Fibroblast of skin of scalp (primary cell): ENCODE measurements around the gene PTPRN2. TPM values are rescaled to one million over a fixed set of nuclear protein-coding genes. Genes with fewer than 3 reads are reported as not detected.
"Not testable (repeated sequence)": the region's sequence is repeated elsewhere in the genome, so short reads cannot be mapped to it uniquely, and the experiment has no call there.

ENCODE experiments used
- DNase-seq: peaks from one replicate; pipeline ENCODE4 v3.0.0-alpha.2; 2013
- polyA plus RNA-seq, 2 experiments: library from polyadenylated mRNA; unstranded; fragments of 120-200 nt; gene quantifications; one replicate each; pipeline ENCODE4 v1.2.1, GENCODE V29; 2013; ENCODE audit not compliant: insufficient read length in 2 of 2

PTPRN2 gene
- 0.17 TPM for polyA plus RNA-seq (2013, experiment 1 of 2; ENCODE audit: insufficient read length)
- polyA plus RNA-seq (2013, experiment 2 of 2; ENCODE audit: insufficient read length): 0.33 TPM

DNA sequence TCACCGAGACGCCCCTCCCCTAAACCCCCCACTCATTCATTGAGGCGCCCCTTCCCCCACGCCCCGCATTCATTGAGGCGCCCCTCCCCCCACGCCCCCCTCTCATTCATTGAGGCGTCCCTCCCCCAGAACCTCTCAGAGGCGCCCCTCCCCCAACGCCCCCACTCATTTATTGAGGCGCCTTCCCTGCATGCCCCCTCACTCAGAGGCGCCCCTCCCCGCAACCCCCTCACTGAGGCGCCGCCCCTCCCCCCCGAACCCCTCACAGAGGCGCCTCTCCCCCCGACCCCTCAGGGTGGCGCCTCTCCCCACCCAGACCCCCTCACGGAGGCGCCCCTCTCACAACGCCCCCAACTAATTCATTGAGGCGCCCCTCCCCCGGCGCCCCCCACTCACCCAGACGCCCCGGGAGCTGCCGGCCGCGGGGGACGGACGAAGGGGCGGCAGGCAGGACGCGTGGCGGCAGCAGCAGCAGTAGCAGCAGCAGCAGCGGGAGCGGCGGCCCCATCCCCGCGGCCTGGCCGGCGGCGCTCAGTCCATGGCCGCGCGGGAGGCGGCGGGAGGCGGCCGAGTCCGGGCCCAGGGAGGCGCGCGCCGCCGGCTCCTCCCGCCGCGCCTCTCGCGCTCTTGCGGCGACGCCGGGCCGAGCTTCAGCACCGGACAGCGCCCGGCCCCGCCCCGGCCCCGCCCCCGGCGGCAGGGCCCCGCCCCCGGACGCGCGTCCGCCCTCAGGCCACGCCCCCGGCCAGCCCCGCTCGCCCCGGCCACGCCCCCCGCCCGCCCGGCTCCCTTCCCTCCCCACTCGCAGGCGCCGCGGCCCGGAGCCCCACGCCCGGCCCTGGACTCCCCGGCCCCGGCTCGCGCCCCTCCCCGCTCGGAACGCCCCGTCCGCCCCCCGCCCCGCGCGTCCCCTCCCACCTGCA lies at the start of gene PTPRN2:
TSS of gene PTPRN2 (minus strand) at position 662 of the 923 bp plus-strand sequence.
- DNase-seq: peak; percentile 67

GRCh38 chr7:158633055-158633956 lies 45.7 kb upstream of the PTPRN2 start:
- DNase-seq: no peak

DNA sequence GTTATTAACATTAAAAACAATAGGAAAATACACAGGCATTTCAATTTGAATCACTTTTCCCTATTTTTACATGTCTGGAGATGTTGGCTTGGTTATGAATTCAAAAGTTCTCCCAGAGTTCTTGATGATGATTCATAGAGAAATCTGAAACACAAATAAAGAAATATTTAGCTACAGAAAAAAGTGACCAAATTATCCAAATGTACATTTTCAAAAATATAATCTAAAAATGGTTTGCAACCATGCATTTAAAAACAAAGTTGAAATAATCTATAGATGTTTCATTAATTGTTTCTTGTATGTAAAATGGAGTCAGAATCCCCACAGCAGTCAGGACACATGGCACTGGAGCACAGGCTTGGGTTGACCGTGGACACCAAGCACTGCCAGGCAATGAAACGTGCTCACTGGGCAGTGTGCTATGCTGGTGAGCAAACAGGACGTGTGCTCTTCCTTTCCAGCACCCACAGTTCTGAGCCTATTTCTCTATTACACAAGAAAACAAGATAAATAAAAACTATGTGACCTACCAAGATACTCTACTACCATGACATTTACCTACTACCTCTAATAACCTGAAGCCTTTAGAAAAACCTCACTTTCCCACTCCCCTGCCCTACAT lies 44.1 kb upstream of the PTPRN2 start:
- no peak for DNase-seq

DNA sequence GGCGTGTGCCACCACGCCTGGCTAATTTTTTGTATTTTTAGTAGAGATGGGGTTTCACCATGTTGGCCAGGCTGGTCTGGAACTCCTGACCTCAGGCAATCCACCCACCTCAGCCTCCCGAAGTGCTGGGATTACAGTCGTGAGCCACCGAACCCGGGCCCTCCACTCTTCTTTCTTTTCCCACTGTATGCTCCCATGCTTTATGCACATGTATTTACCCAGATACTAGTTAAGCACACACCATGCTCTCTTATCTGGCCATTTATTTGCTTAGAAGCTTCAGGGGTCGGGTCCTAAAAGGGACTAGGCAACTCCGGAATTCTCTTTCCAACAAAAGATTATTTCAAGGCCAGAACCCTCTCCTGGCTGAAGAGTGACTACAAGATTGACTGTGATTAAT lies 38.7 kb upstream of the PTPRN2 start:
- DNase-seq: not testable (repeated sequence)

GRCh38 chr7:158623241-158623640 lies 35.6 kb upstream of the PTPRN2 start:
- no peak for DNase-seq

DNA sequence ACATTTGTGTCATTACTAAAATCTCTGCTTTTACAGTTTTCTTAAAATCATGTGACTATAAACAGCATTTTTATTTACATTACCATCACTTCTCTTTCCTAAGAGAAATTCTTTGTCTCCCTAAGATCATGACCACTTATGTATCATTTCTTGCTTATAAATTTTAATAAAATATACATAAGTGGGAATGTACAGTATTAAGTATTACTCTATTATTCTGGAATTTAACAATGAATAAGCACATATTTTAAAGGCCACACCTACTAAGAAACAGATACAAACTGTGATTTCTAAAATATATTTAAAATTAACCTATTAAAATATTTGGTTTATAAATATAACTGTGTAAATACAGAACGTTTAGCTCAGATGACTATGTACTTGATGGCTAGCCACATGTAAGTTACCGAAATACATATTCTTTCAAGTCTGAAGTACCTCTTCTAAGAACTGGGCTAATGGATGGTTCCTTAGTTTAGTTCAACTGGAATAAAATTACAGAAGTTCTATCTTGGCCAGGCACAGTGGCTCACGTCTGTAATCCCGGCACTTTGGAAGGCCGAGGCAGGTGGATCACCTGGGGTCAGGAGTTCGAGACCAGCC lies 33.3 kb upstream of the PTPRN2 start:
- DNase-seq: peak; percentile 12

DNA sequence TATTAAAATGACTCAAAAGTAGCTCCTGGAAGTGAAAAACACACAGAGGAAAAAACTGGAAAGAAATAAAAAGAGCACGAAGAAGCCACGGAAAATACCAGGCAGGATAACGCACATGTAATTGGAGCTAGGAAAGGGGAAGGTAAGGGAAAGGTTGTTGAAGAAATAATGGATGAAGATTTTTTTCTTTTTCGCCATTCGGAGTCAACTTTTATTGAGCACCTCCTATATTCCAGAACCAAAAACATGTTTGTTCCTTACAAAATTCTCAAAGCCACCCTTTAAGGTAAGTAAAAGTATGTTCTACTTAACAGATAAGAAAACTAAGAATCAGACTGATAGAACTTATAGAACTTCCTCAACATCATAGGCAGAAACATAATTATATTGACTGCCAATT lies 32.8 kb upstream of the PTPRN2 start:
- no peak for DNase-seq

DNA sequence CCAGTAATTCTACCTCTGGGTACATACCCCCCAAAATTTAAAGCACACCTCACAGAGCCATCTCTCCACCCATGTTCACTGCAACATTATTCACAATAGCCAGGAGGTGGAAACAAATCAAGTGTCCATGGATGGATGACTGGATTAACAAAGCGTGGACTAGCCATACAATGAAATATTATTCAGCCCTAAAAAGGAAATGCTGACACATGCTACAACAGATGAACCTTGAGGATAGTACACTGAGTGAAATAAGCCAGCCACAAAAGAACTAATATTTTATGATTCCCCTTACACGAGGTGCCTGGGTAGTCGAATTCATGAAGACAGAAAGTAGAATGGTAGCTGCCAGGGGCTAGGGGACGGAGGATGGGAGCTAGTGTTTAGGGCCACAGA lies 31.1 kb upstream of the PTPRN2 start:
- DNase-seq: no peak

GRCh38 chr7:158617737-158618128 lies 30.1 kb upstream of the PTPRN2 start:
- DNase-seq: peak; percentile 76

DNA sequence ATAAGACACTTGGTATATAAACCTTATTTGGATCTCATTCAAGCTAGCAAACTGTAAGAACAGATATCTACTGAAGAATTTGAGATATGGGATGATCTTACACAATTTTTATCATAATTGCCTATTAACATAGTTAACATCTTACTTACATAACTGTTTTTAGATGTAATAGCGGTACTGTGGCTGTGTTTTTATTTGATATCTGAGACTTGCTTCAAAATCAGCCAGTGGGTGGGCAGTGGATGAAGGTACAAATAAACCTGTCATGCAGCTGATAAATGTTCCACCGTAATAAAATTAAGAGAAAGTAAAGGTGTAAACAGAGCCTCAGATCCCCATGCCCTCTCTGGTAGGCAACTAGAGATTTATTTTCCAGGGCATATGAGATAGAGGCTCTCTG lies 28.4 kb upstream of the PTPRN2 start:
- no peak for DNase-seq

DNA sequence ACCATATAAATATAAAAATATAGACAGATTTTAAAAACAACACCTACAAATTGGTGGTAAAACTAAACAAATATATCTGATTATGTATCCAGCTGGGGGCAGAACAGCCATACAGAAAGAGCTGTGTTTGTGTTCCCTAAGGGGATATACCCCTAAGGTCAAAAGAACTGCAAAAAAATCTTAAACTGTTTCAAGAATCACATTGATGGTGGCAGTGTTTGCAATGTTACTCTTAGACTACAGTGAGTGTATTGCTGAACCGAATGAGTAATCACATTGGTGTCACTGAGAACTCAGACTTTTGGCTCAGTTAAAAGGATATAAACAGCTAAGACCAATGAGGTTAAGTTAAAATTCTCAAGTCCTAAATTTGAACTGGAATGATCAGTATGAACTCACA lies 27.1 kb upstream of the PTPRN2 start:
- DNase-seq: peak; percentile 67

DNA sequence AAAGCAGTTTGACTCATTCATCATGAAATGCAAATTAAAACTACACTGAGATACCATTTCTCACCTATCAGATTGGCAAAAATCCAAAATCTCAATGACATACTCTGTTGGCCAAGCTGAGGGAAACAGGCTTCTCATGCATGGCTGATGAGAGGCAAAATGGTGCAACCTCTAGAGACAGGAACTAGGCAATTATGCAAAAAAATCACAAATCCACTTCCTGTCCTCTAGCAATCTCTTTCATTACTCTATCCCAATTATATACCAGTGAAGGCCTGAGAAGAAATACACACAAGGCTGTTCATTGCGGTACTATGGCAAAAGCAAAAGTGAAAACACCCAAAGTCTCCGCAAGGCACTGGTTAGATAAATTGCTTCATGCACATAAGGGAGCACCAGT lies 25.9 kb upstream of the PTPRN2 start:
- DNase-seq: no peak

DNA sequence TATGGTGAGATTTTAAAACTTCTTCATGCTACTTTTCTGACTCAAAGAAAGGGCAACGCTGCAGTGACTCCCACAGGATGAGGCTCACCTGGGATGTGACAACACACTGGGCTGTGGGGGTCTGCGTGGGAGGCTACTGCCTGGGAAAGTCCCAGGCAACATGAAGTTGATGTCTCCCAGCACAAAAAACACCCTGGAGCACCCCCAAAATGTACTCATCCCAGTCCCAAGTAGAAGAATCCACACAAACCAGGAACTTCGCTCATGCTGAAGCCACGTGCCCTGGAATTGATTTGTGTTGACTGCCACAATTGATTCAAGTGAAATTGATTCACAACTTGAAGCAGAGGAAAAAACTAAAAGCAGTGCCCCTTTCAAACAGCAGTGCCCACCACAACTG lies 24.9 kb upstream of the PTPRN2 start:
- DNase-seq: no peak

GRCh38 chr7:158611541-158611940 lies 23.9 kb upstream of the PTPRN2 start:
- DNase-seq: no peak

DNA sequence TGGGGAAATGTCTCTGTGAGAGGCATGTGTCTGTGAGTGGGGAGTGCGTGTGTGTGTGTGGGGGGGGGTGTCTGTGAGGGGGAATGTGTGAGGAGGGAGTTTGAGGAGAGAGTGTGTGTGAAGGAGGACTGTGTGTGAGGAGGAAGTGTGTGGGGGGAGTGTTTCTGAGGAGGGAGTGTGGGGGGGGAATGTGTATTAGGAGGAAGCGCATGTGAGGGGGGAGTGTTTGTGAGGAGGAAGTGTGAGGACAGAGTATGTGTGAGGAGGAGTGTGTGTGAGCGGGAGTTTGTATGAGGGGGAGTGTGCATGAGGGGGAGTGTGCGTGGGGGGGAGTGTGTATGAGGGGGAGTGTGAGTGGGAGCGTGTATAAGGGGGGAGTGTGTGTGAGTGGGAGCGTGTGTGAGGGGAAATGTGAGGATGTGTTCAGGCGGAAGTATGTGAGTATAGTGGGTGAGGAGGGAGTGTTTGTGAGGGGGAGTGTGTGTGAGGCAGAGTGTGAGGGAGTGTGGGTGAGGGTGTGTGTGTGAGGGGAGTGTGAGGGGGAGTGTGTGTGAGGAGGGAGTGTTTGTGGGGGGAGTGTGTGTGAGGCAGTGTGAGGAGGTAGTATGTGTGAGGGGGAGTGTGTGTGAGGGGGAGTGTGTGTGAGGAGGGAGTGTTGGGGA lies 21.8 kb upstream of the PTPRN2 start:
- no peak for DNase-seq

- no peak for DNase-seq
These were observed 19.9 kb upstream of the PTPRN2 start for GRCh38 chr7:158607563-158607962.

GRCh38 chr7:158606671-158607424 lies 19.2 kb upstream of the PTPRN2 start:
- DNase-seq: no peak

- peak; percentile 9 for DNase-seq
These were observed 18.5 kb upstream of the PTPRN2 start for GRCh38 chr7:158606129-158606528.

- DNase-seq: no peak
These were observed 16.4 kb upstream of the PTPRN2 start for GRCh38 chr7:158603773-158604755.
